ENCODE results near the gene HDAC4.

- TF ChIP-seq POLR2A (IDR thresholded peaks at IDR 0.05) (no peak), CTCF (IDR thresholded peaks at IDR 0.05) (no peak)
Observed at GRCh38 chr2:239022437-239023260, 378.2 kb downstream of the HDAC4 start.
